Lower lobe of right lung (tissue), 2 donors: Measurements from ENCODE around the gene CNTN1. TPM values are rescaled to one million over a fixed set of nuclear protein-coding genes. Genes with fewer than 3 reads are reported as not detected.

Experiments used
- ATAC-seq, 2 donors: fragments of 200-7000 bp; cut with Tn5 transposase; one replicate each; pipeline ENCODE4 v1.9.1; 2020 to 2022; ENCODE audit warnings: mild to moderate bottlenecking in 2 of 2, moderate library complexity in 2 of 2
- DNase-seq: peaks from one replicate; pipeline ENCODE4 v3.0.0-alpha.2; 2020
- H3K27ac ChIP-seq: fragments of 200-600 bp; one replicate; pipeline ENCODE4 v1.8.0; 2022
- H3K27me3 ChIP-seq: fragments of 200-600 bp; one replicate; pipeline ENCODE4 v1.8.0; 2022; ENCODE audit warnings: low read depth
- H3K36me3 ChIP-seq: fragments of 200-600 bp; one replicate; pipeline ENCODE4 v1.8.0; 2022; ENCODE audit warnings: mild to moderate bottlenecking
- H3K4me1 ChIP-seq: fragments of 200-600 bp; one replicate; pipeline ENCODE4 v1.8.0; 2022
- H3K4me3 ChIP-seq: fragments of 200-600 bp; one replicate; pipeline ENCODE4 v1.8.0; 2022; ENCODE audit warnings: mild to moderate bottlenecking
- H3K9me3 ChIP-seq: fragments of 200-600 bp; one replicate; pipeline ENCODE4 v1.8.0; 2022
- CTCF ChIP-seq: fragments of 200-600 bp; IDR thresholded peaks from one replicate; pipeline ENCODE4 v1.8.0; 2022; ENCODE audit warnings: antibody characterized with exemption, mild to moderate bottlenecking
- intact Hi-C: fragments of 100-400 bp; cut with DNase I; formaldehyde crosslinking; loops from one replicate; pipeline ENCODE4 v1.11.0; 2022
- total RNA-seq: library from RNA; stranded (reverse); fragmentation: NEBNext Ultra II Directional; extraction: Animal tissue kit (Norgen Biotek cat#: 25700); gene quantifications from one replicate; pipeline ENCODE4 v1.2.1, GENCODE V29; 2021
- donor health status: DM: no; HTN: yes; CAD: no; lungs with severe emphysema.

CNTN1 gene
- total RNA-seq, 1 donor from 2014 or later = 12.3 TPM

- H3K27ac ChIP-seq = no peak overlapping the region
- intact Hi-C loops = no loop called here
- H3K4me3 ChIP-seq = no peak overlapping the region
- H3K27me3 ChIP-seq = no peaks in the 10 kb centered on the region
- H3K9me3 ChIP-seq = no peaks in the 10 kb centered on the region
- ATAC-seq (peak in 1 of 2 donors; percentile 14), DNase-seq (no peak)
- H3K36me3 ChIP-seq = no peaks in the 10 kb centered on the region
- no peaks in the 10 kb centered on the region for H3K4me1 ChIP-seq
- no peak for TF ChIP-seq CTCF
Measured at GRCh38 chr12:40903040-40903439, 210.8 kb downstream of the CNTN1 start.

- no peaks in the 10 kb centered on the region for H3K36me3 ChIP-seq
- H3K4me1 ChIP-seq = no peaks in the 10 kb centered on the region
- no peak for TF ChIP-seq CTCF
- DNase-seq = no peak
- ATAC-seq = peak; percentile 36 to 39
- no peak overlapping the region for H3K4me3 ChIP-seq
- intact Hi-C loops = no loop called here
- H3K27me3 ChIP-seq = no peaks in the 10 kb centered on the region
- H3K9me3 ChIP-seq = no peaks in the 10 kb centered on the region
- H3K27ac ChIP-seq = no peak overlapping the region
Measured at GRCh38 chr12:40907115-40907527, 214.9 kb downstream of the CNTN1 start.

- H3K27ac ChIP-seq = no peak overlapping the region
- H3K4me3 ChIP-seq = no peak overlapping the region
- DNase-seq (no peak), ATAC-seq (no peak)
- no peaks in the 10 kb centered on the region for H3K9me3 ChIP-seq
- H3K4me1 ChIP-seq = no peaks in the 10 kb centered on the region
- H3K36me3 ChIP-seq = no peaks in the 10 kb centered on the region
- H3K27me3 ChIP-seq = no peaks in the 10 kb centered on the region
- no peak for TF ChIP-seq CTCF
- intact Hi-C loops = no loop called here
Measured at GRCh38 chr12:40911676-40912075, 219.4 kb downstream of the CNTN1 start.

- Histone ChIP-seq H3K27ac (no peak overlapping the region), H3K9me3 (no peaks in the 10 kb centered on the region), H3K27me3 (no peaks in the 10 kb centered on the region), H3K4me1 (no peaks in the 10 kb centered on the region), H3K36me3 (no peaks in the 10 kb centered on the region), H3K4me3 (no peak overlapping the region)
- DNase-seq (no peak), ATAC-seq (no peak)
- no peak for TF ChIP-seq CTCF
- intact Hi-C loops = no loop called here
Measured at GRCh38 chr12:40915172-40915571, 222.9 kb downstream of the CNTN1 start.

GRCh38 chr12:40917561-40917960 lies 225.3 kb downstream of the CNTN1 start:
- Histone ChIP-seq H3K4me3 (no peak overlapping the region), H3K27ac (no peak overlapping the region), H3K9me3 (no peaks in the 10 kb centered on the region), H3K36me3 (no peaks in the 10 kb centered on the region), H3K4me1 (no peaks in the 10 kb centered on the region), H3K27me3 (no peaks in the 10 kb centered on the region)
- DNase-seq (no peak), ATAC-seq (no peak)
- TF ChIP-seq CTCF = no peak
- intact Hi-C loops = no loop called here
